ENCODE data around the gene PTPRF.

DNA sequence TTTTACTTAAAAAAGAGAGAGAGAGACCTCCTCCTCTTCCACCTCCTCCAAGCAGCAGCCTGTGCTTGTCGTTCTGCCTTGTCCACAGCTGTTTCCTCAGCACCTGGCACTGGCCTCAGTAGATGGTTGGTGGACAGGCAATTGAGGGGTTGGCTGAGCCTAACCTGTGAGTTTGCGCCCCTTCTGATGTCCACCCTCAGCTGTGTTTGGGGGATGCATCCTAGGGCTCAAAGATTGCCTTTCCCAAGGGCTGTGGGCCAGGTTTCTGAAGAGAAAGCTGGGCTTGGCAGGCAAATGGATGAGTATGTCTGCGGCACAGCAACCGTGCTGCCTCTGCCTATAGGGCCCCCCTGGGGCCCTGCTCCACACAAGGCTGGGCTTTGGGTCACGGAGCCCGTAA, 84.2 kb downstream of the PTPRF start:
- TF ChIP-seq, protein P1, sequence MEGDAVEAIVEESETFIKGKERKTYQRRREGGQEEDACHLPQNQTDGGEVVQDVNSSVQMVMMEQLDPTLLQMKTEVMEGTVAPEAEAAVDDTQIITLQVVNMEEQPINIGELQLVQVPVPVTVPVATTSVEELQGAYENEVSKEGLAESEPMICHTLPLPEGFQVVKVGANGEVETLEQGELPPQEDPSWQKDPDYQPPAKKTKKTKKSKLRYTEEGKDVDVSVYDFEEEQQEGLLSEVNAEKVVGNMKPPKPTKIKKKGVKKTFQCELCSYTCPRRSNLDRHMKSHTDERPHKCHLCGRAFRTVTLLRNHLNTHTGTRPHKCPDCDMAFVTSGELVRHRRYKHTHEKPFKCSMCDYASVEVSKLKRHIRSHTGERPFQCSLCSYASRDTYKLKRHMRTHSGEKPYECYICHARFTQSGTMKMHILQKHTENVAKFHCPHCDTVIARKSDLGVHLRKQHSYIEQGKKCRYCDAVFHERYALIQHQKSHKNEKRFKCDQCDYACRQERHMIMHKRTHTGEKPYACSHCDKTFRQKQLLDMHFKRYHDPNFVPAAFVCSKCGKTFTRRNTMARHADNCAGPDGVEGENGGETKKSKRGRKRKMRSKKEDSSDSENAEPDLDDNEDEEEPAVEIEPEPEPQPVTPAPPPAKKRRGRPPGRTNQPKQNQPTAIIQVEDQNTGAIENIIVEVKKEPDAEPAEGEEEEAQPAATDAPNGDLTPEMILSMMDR (IDR thresholded peaks at IDR 0.05; ENCODE audit: low read depth, low read length): no peak
- no peak for TF ChIP-seq EZH2phosphoT487 (IDR thresholded peaks at IDR 0.05; ENCODE audit: low read depth)

All from OCI-LY3 (cell line).